HG03135 (cell line): ENCODE results near the gene MEGF9.
"Not testable (repeated sequence)": the region's sequence is repeated elsewhere in the genome, so short reads cannot be mapped to it uniquely, and the experiment has no call there.

Experiments used
- ATAC-seq: cut with Tn5 transposase; IDR thresholded peaks from one replicate; pipeline ENCODE4 v1.9.1; 2021; ENCODE audit warnings: mild to moderate bottlenecking, moderate library complexity; ENCODE audit not compliant: unreplicated experiment

Gene MEGF9

GRCh38 chr9:120662513-120662912 is 51.8 kb downstream of the MEGF9 start:
- no peak for ATAC-seq

GRCh38 chr9:120659676-120660075 is 54.6 kb downstream of the MEGF9 start:
- ATAC-seq = no peak

- no peak for ATAC-seq
Measured at GRCh38 chr9:120659209-120659608, 55.1 kb downstream of the MEGF9 start.

- peak; percentile 74 for ATAC-seq
Measured at GRCh38 chr9:120655005-120655622, 59.2 kb downstream of the MEGF9 start.

GRCh38 chr9:120654272-120654671 is 60.0 kb downstream of the MEGF9 start:
- ATAC-seq = no peak

GRCh38 chr9:120653762-120654161 is 60.5 kb downstream of the MEGF9 start:
- no peak for ATAC-seq

GRCh38 chr9:120652934-120653333 is 61.3 kb downstream of the MEGF9 start:
- no peak for ATAC-seq

- ATAC-seq = no peak
Measured at GRCh38 chr9:120650352-120650751, 63.9 kb downstream of the MEGF9 start.

- ATAC-seq = no peak
Measured at GRCh38 chr9:120648581-120649197, 65.6 kb downstream of the MEGF9 start.

- ATAC-seq = no peak
Measured at GRCh38 chr9:120646948-120647347, 67.3 kb downstream of the MEGF9 start.

- ATAC-seq = no peak
Measured at GRCh38 chr9:120645760-120646159, 68.5 kb downstream of the MEGF9 start.

GRCh38 chr9:120643061-120643460 is 71.2 kb downstream of the MEGF9 start:
- no peak for ATAC-seq

- ATAC-seq = no peak
Measured at GRCh38 chr9:120642129-120642770, 72.0 kb downstream of the MEGF9 start.

GRCh38 chr9:120640874-120641273 is 73.4 kb downstream of the MEGF9 start:
- not testable (repeated sequence) for ATAC-seq

- ATAC-seq = no peak
Measured at GRCh38 chr9:120640380-120640779, 73.9 kb downstream of the MEGF9 start.

- no peak for ATAC-seq
Measured at GRCh38 chr9:120637919-120638318, 76.4 kb downstream of the MEGF9 start.

GRCh38 chr9:120636194-120636957 is 77.9 kb downstream of the MEGF9 start:
- no peak for ATAC-seq

GRCh38 chr9:120635011-120635410 is 79.3 kb downstream of the MEGF9 start:
- no peak for ATAC-seq

GRCh38 chr9:120630333-120630732 is 83.9 kb downstream of the MEGF9 start:
- ATAC-seq = no peak

- ATAC-seq = not testable (repeated sequence)
Measured at GRCh38 chr9:120628925-120629497, 85.3 kb downstream of the MEGF9 start.

- ATAC-seq = no peak
Measured at GRCh38 chr9:120628207-120628924, 85.9 kb downstream of the MEGF9 start.
